CD4-positive, alpha-beta T cell (primary cell): ENCODE measurements around the gene RASA3. TPM values are rescaled to one million over a fixed set of nuclear protein-coding genes. Genes with fewer than 3 reads are reported as not detected.
"Not testable (repeated sequence)": the region's sequence is repeated elsewhere in the genome, so short reads cannot be mapped to it uniquely, and the experiment has no call there.

Experiments
- ATAC-seq: fragments of 200-7000 bp; cut with Tn5 transposase; one replicate; pipeline ENCODE4 v1.10.0; 2022; ENCODE audit warnings: mild to moderate bottlenecking; ENCODE audit not compliant: poor library complexity
- CTCF ChIA-PET: fragments of 350-600 bp; sonication (Branson Sonifier 250); formaldehyde crosslinking; loops from one replicate; lab custom pipeline; 2021; ENCODE audit warnings: antibody characterized with exemption, inconsistent platforms; lab: Charles Lee
- POLR2A ChIA-PET: fragments of 350-600 bp; sonication (Branson Sonifier 250); formaldehyde crosslinking; loops from one replicate; lab custom pipeline; 2021; ENCODE audit warnings: antibody characterized with exemption, inconsistent platforms; lab: Charles Lee
- DNase-seq, 14 experiments: peaks; one replicate each; pipeline ENCODE4 v3.0.0-alpha.2; 2013 to 2020; ENCODE audit warnings: mixed read lengths in 2 of 14
- H3K27ac ChIP-seq, 2 donors: one replicate each; pipeline versions ENCODE4 v1.5.1 to v1.7.0; 2013; ENCODE audit warnings: low read length in 2 of 2, low read depth in 1 of 2, mild to moderate bottlenecking in 1 of 2
- H3K27me3 ChIP-seq, 2 experiments: 1 replicate in 1 of 2; 2 replicates in 1 of 2; pipeline versions ENCODE4 v1.6.1 to v1.7.0; 2013; ENCODE audit warnings: low read length in 2 of 2, control low read depth in 1 of 2, mild to moderate bottlenecking in 1 of 2, moderate library complexity in 1 of 2; ENCODE audit not compliant: insufficient read depth in 2 of 2, control insufficient read depth in 1 of 2
- H3K36me3 ChIP-seq: one replicate; pipeline ENCODE4 v1.6.1; 2013; ENCODE audit warnings: low read length, control low read depth; ENCODE audit not compliant: insufficient read depth
- H3K4me1 ChIP-seq: one replicate; pipeline ENCODE4 v1.6.1; 2013; ENCODE audit warnings: low read length, control low read depth; ENCODE audit not compliant: insufficient read depth
- H3K4me3 ChIP-seq: one replicate; pipeline ENCODE4 v1.5.1; 2013; ENCODE audit warnings: mild to moderate bottlenecking, low read length, moderate library complexity
- H3K9me3 ChIP-seq, 2 experiments: 1 replicate in 1 of 2; 2 replicates in 1 of 2; pipeline versions ENCODE4 v1.6.1 to v1.7.0; 2013; ENCODE audit warnings: low read length in 2 of 2, mild to moderate bottlenecking in 2 of 2, control low read depth in 1 of 2, moderate library complexity in 1 of 2; ENCODE audit not compliant: control insufficient read depth in 1 of 2, insufficient read depth in 1 of 2
- H3K27ac Mint-ChIP-seq: one replicate; pipeline ENCODE4 v1.8.0; 2020; ENCODE audit warnings: mixed read lengths
- H3K27me3 Mint-ChIP-seq: one replicate; pipeline ENCODE4 v1.8.0; 2021; ENCODE audit warnings: mixed read lengths
- H3K36me3 Mint-ChIP-seq: one replicate; pipeline ENCODE4 v1.8.0; 2021; ENCODE audit warnings: low read depth, mixed read lengths
- H3K4me1 Mint-ChIP-seq: one replicate; pipeline ENCODE4 v1.8.0; 2021; ENCODE audit warnings: low read depth, mixed read lengths
- H3K4me3 Mint-ChIP-seq: one replicate; pipeline ENCODE4 v1.8.0; 2020; ENCODE audit warnings: mild to moderate bottlenecking, mixed read lengths
- H3K9me3 Mint-ChIP-seq: one replicate; pipeline ENCODE4 v1.8.0; 2020; ENCODE audit warnings: mixed read lengths
- CTCF ChIP-seq: fragments of 200-600 bp; IDR thresholded peaks from one replicate; pipeline ENCODE4 v1.8.0; 2022; ENCODE audit warnings: antibody characterized with exemption, mild to moderate bottlenecking
- intact Hi-C, 2 experiments: fragments of 100-400 bp; cut with DNase I in 1 of 2; cut with micrococcal nuclease in 1 of 2; formaldehyde crosslinking; loops; one replicate each; pipeline versions ENCODE4 v1.15.1 to v1.9.0; 2023 to 2025; cut with DNase I, micrococcal nuclease
- total RNA-seq, 174 experiments: library from RNA in 2 of 174; stranded (reverse) in 2 of 174; gene quantifications; one replicate each; pipeline ENCODE4 v1.2.3 and lab custom pipeline; 2021 to 2026

The RASA3 gene
- total RNA-seq, 2 experiments from 2014 or later = 181 to 184 TPM

DNA sequence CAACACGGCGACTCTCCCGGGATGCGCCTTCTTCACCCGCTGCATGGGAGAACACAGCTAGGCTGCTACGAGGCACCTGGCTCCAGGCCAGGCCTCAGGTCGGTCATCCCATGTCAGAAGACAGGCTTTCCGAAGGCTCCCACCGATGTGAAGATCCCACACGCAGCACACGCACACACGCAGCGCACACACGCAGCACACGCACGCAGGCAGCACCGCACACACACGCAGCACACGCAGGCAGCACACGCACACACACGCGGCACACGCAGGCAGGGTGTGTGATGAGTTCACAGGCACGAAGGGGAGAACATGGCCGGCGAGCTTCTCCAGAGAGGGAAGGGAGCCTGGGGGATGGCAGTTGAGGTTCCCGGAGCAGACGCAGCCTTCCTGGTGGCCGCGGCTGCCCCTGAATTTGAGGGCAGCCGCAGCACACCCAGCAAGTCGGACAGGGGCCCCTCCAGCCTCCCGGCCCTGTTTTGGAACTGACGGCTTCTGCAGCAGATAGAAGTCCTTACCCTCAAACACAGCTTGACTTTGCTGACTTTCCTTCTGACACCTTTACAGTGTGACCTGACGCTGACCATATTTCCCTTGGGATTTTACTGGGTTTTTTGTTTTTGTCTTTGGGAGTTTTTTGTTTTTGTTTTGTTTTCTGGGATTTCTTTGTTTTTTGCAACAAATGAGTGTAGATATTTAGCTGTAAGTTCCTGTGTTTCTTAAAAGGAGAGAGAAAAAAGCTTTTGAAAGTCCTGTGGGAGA, 55.9 kb downstream of the RASA3 start:
- Histone ChIP-seq H3K4me3 (no peak overlapping the region), H3K27ac (no peak overlapping the region), H3K4me1 (peaks cover 51% of the 10 kb centered on the region), H3K27me3 (no peaks in the 10 kb centered on the region), H3K36me3 (peaks cover 84% of the 10 kb centered on the region), H3K9me3 (no peaks in the 10 kb centered on the region)
- CTCF ChIA-PET = no interaction called here
- DNase-seq = no peak
- Mint-ChIP-seq H3K4me3 (peak overlapping the region; percentile 71), H3K27ac (peak overlapping the region; percentile 87), H3K9me3 (no peaks in the 10 kb centered on the region), H3K27me3 (no peaks in the 10 kb centered on the region), H3K4me1 (peaks cover 58% of the 10 kb centered on the region), H3K36me3 (peaks cover 85% of the 10 kb centered on the region)
- POLR2A ChIA-PET = interaction anchor here (0.8 kb wide), 1 partner anchor 9 kb away, joined by 3 read pairs; no protein-coding TSS in a partner anchor
- ATAC-seq = no peak
- no peak for TF ChIP-seq CTCF
- intact Hi-C loops = no loop called here

- H3K9me3 ChIP-seq, DNase-seq, H3K27me3 ChIP-seq, H3K9me3 Mint-ChIP-seq, H3K27ac ChIP-seq, intact Hi-C loops, H3K27me3 Mint-ChIP-seq, CTCF ChIA-PET, H3K4me3 ChIP-seq, ATAC-seq, H3K4me3 Mint-ChIP-seq: not testable (repeated sequence)
- peaks cover 58% of the 10 kb centered on the region for H3K4me1 Mint-ChIP-seq
- POLR2A ChIA-PET = interaction anchor here (0.6 kb wide), 1 partner anchor 34 kb away, joined by 3 read pairs; no protein-coding TSS in a partner anchor
- Histone ChIP-seq H3K4me1 (peaks cover 44% of the 10 kb centered on the region), H3K36me3 (peaks cover 84% of the 10 kb centered on the region)
- H3K27ac Mint-ChIP-seq = peak overlapping the region; percentile 87
- peaks cover 85% of the 10 kb centered on the region for H3K36me3 Mint-ChIP-seq
These were observed 56.6 kb downstream of the RASA3 start for GRCh38 chr13:114075811-114076210.

DNA sequence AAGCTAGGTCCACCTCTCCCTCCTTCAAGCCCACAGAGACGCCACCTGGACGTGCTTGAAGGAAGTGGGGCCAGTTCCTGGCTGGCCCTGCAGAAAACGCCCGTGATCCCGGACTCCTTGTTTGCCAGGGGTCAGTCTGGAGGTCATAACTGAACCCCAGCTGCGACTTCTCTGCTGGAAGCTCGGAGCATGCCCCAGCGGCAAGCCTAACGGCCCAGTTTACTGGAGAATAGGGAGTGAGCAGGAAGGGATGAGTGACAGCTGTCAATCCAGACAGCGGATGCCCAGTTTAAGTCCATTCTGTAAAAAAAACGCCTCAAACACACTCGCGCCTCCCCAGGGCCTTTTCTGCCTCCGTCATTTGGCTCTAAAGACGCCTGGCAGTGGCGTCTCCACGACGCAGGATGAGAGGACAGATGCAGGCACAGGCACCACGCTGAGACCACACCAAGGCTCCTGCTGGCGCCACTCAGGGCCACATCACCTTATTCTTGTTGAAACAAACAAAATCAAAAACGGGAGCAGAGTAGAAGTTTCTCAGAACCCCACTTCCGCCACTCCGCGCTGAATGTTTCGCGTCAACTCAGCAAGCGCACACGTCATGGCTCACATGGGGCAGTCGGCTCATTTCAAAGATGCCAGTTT, 57.6 kb downstream of the RASA3 start:
- Histone ChIP-seq H3K36me3 (peaks cover 79% of the 10 kb centered on the region), H3K4me3 (no peak overlapping the region), H3K4me1 (peaks cover 34% of the 10 kb centered on the region), H3K9me3 (peaks cover 0 to 5% of the 10 kb centered on the region in 2 experiments), H3K27ac (no peak overlapping the region), H3K27me3 (no peaks in the 10 kb centered on the region)
- no peak for DNase-seq
- intact Hi-C loops = no loop called here
- Mint-ChIP-seq H3K36me3 (peaks cover 79% of the 10 kb centered on the region), H3K4me1 (peaks cover 54% of the 10 kb centered on the region), H3K27me3 (no peaks in the 10 kb centered on the region), H3K27ac (peak overlapping the region; percentile 12), H3K9me3 (no peaks in the 10 kb centered on the region), H3K4me3 (peak overlapping the region; percentile 60)
- no peak for ATAC-seq
- ChIA-PET POLR2A (interaction anchor here (1.1 kb wide), 1 partner anchor 20 kb away, joined by 3 read pairs; no protein-coding TSS in a partner anchor), CTCF (no interaction called here)
- no peak for TF ChIP-seq CTCF
